ENCODE data around the gene CSMD2.
"Not testable (repeated sequence)": the region's sequence is repeated elsewhere in the genome, so short reads cannot be mapped to it uniquely, and the experiment has no call there.

Gene CSMD2

GRCh38 chr1:33516891-33517567, 648.0 kb downstream of the CSMD2 start:
- no peak overlapping the region for H3K4me3 ChIP-seq (ENCODE audit: low read length)
- no peaks in the 10 kb centered on the region for H3K4me1 ChIP-seq (ENCODE audit: insufficient read depth, low read length)
- H3K27me3 ChIP-seq (ENCODE audit: insufficient read depth, low read length) = peaks cover 3% of the 10 kb centered on the region
- no peaks in the 10 kb centered on the region for H3K36me3 ChIP-seq (ENCODE audit: insufficient read depth, low read length)
- no peaks in the 10 kb centered on the region for H3K9me3 ChIP-seq (ENCODE audit: low read length)
- H2AFZ ChIP-seq (ENCODE audit: low read depth, low read length) = no peak overlapping the region

- H3K4me1 ChIP-seq (ENCODE audit: insufficient read depth, low read length) = no peaks in the 10 kb centered on the region
- no peak overlapping the region for H3K4me3 ChIP-seq (ENCODE audit: low read length)
- H3K9me3 ChIP-seq (ENCODE audit: low read length) = no peaks in the 10 kb centered on the region
- H3K27me3 ChIP-seq (ENCODE audit: insufficient read depth, low read length) = peaks cover 3% of the 10 kb centered on the region
- no peaks in the 10 kb centered on the region for H3K36me3 ChIP-seq (ENCODE audit: insufficient read depth, low read length)
- no peak overlapping the region for H2AFZ ChIP-seq (ENCODE audit: low read depth, low read length)
Observed at GRCh38 chr1:33516428-33516827, 648.6 kb downstream of the CSMD2 start.

- Histone ChIP-seq H3K9me3 (ENCODE audit: low read length) (peaks cover 2% of the 10 kb centered on the region), H2AFZ (ENCODE audit: low read depth, low read length) (no peak overlapping the region), H3K4me3 (ENCODE audit: low read length) (no peak overlapping the region), H3K36me3 (ENCODE audit: insufficient read depth, low read length) (no peaks in the 10 kb centered on the region), H3K27me3 (ENCODE audit: insufficient read depth, low read length) (peaks cover 3% of the 10 kb centered on the region), H3K4me1 (ENCODE audit: insufficient read depth, low read length) (no peaks in the 10 kb centered on the region)
Observed at GRCh38 chr1:33515607-33516006, 649.4 kb downstream of the CSMD2 start.

GRCh38 chr1:33515112-33515511, 649.9 kb downstream of the CSMD2 start:
- Histone ChIP-seq H2AFZ (ENCODE audit: low read depth, low read length) (no peak overlapping the region), H3K36me3 (ENCODE audit: insufficient read depth, low read length) (no peaks in the 10 kb centered on the region), H3K9me3 (ENCODE audit: low read length) (peaks cover 2% of the 10 kb centered on the region), H3K27me3 (ENCODE audit: insufficient read depth, low read length) (peaks cover 3% of the 10 kb centered on the region), H3K4me1 (ENCODE audit: insufficient read depth, low read length) (no peaks in the 10 kb centered on the region), H3K4me3 (ENCODE audit: low read length) (no peak overlapping the region)

- H3K27me3 ChIP-seq (ENCODE audit: insufficient read depth, low read length) = no peaks in the 10 kb centered on the region
- H3K4me3 ChIP-seq (ENCODE audit: low read length) = no peak overlapping the region
- no peaks in the 10 kb centered on the region for H3K36me3 ChIP-seq (ENCODE audit: insufficient read depth, low read length)
- no peak overlapping the region for H2AFZ ChIP-seq (ENCODE audit: low read depth, low read length)
- H3K4me1 ChIP-seq (ENCODE audit: insufficient read depth, low read length) = no peaks in the 10 kb centered on the region
- peaks cover 2% of the 10 kb centered on the region for H3K9me3 ChIP-seq (ENCODE audit: low read length)
Observed at GRCh38 chr1:33512226-33513011, 652.6 kb downstream of the CSMD2 start.

GRCh38 chr1:33509276-33509675, 655.8 kb downstream of the CSMD2 start:
- H2AFZ ChIP-seq (ENCODE audit: low read depth, low read length); H3K36me3 ChIP-seq (ENCODE audit: insufficient read depth, low read length); H3K9me3 ChIP-seq (ENCODE audit: low read length); H3K4me1 ChIP-seq (ENCODE audit: insufficient read depth, low read length); H3K27me3 ChIP-seq (ENCODE audit: insufficient read depth, low read length); H3K4me3 ChIP-seq (ENCODE audit: low read length): not testable (repeated sequence)

- Histone ChIP-seq H2AFZ (ENCODE audit: low read depth, low read length) (no peak overlapping the region), H3K27me3 (ENCODE audit: insufficient read depth, low read length) (no peaks in the 10 kb centered on the region), H3K36me3 (ENCODE audit: insufficient read depth, low read length) (no peaks in the 10 kb centered on the region), H3K4me1 (ENCODE audit: insufficient read depth, low read length) (no peaks in the 10 kb centered on the region), H3K9me3 (ENCODE audit: low read length) (peaks cover 2% of the 10 kb centered on the region), H3K4me3 (ENCODE audit: low read length) (no peak overlapping the region)
Observed at GRCh38 chr1:33508151-33508550, 656.9 kb downstream of the CSMD2 start.

- H2AFZ ChIP-seq (ENCODE audit: low read depth, low read length) = no peak overlapping the region
- H3K4me1 ChIP-seq (ENCODE audit: insufficient read depth, low read length) = no peaks in the 10 kb centered on the region
- H3K36me3 ChIP-seq (ENCODE audit: insufficient read depth, low read length) = no peaks in the 10 kb centered on the region
- peaks cover 2% of the 10 kb centered on the region for H3K9me3 ChIP-seq (ENCODE audit: low read length)
- H3K27me3 ChIP-seq (ENCODE audit: insufficient read depth, low read length) = no peaks in the 10 kb centered on the region
- no peak overlapping the region for H3K4me3 ChIP-seq (ENCODE audit: low read length)
Observed at GRCh38 chr1:33507661-33508060, 657.4 kb downstream of the CSMD2 start.

GRCh38 chr1:33503506-33503905, 661.5 kb downstream of the CSMD2 start:
- H2AFZ ChIP-seq (ENCODE audit: low read depth, low read length) = no peak overlapping the region
- no peaks in the 10 kb centered on the region for H3K36me3 ChIP-seq (ENCODE audit: insufficient read depth, low read length)
- no peaks in the 10 kb centered on the region for H3K27me3 ChIP-seq (ENCODE audit: insufficient read depth, low read length)
- H3K4me3 ChIP-seq (ENCODE audit: low read length) = no peak overlapping the region
- no peaks in the 10 kb centered on the region for H3K9me3 ChIP-seq (ENCODE audit: low read length)
- no peaks in the 10 kb centered on the region for H3K4me1 ChIP-seq (ENCODE audit: insufficient read depth, low read length)

GRCh38 chr1:33502726-33503125, 662.3 kb downstream of the CSMD2 start:
- Histone ChIP-seq H3K36me3 (ENCODE audit: insufficient read depth, low read length) (no peaks in the 10 kb centered on the region), H3K4me3 (ENCODE audit: low read length) (no peak overlapping the region), H3K9me3 (ENCODE audit: low read length) (no peaks in the 10 kb centered on the region), H2AFZ (ENCODE audit: low read depth, low read length) (no peak overlapping the region), H3K27me3 (ENCODE audit: insufficient read depth, low read length) (no peaks in the 10 kb centered on the region), H3K4me1 (ENCODE audit: insufficient read depth, low read length) (no peaks in the 10 kb centered on the region)

GRCh38 chr1:33501774-33502173, 663.3 kb downstream of the CSMD2 start:
- H3K36me3 ChIP-seq (ENCODE audit: insufficient read depth, low read length) = no peaks in the 10 kb centered on the region
- no peaks in the 10 kb centered on the region for H3K27me3 ChIP-seq (ENCODE audit: insufficient read depth, low read length)
- no peak overlapping the region for H3K4me3 ChIP-seq (ENCODE audit: low read length)
- no peaks in the 10 kb centered on the region for H3K4me1 ChIP-seq (ENCODE audit: insufficient read depth, low read length)
- peaks cover 6% of the 10 kb centered on the region for H3K9me3 ChIP-seq (ENCODE audit: low read length)
- no peak overlapping the region for H2AFZ ChIP-seq (ENCODE audit: low read depth, low read length)

- Histone ChIP-seq H3K4me3 (ENCODE audit: low read length) (no peak overlapping the region), H3K27me3 (ENCODE audit: insufficient read depth, low read length) (no peaks in the 10 kb centered on the region), H3K9me3 (ENCODE audit: low read length) (peaks cover 8% of the 10 kb centered on the region), H3K36me3 (ENCODE audit: insufficient read depth, low read length) (no peaks in the 10 kb centered on the region), H2AFZ (ENCODE audit: low read depth, low read length) (no peak overlapping the region), H3K4me1 (ENCODE audit: insufficient read depth, low read length) (no peaks in the 10 kb centered on the region)
Observed at GRCh38 chr1:33501309-33501708, 663.7 kb downstream of the CSMD2 start.

- Histone ChIP-seq H3K4me1 (ENCODE audit: insufficient read depth, low read length) (no peaks in the 10 kb centered on the region), H3K9me3 (ENCODE audit: low read length) (peaks cover 14% of the 10 kb centered on the region), H3K27me3 (ENCODE audit: insufficient read depth, low read length) (no peaks in the 10 kb centered on the region), H3K36me3 (ENCODE audit: insufficient read depth, low read length) (peaks cover 5% of the 10 kb centered on the region), H3K4me3 (ENCODE audit: low read length) (no peak overlapping the region), H2AFZ (ENCODE audit: low read depth, low read length) (no peak overlapping the region)
Observed at GRCh38 chr1:33500547-33500946, 664.5 kb downstream of the CSMD2 start.
